Right lung (tissue), 10 donors: ENCODE data around the gene TMEM143. TPM values are rescaled to one million over a fixed set of nuclear protein-coding genes. Genes with fewer than 3 reads are reported as not detected.
"Not testable (repeated sequence)": the region's sequence is repeated elsewhere in the genome, so short reads cannot be mapped to it uniquely, and the experiment has no call there.

Experiments
- DNase-seq, 2 donors: peaks; one replicate each; pipeline ENCODE4 v3.0.0-alpha.2; 2013
- long read RNA-seq, 8 donors: transcript quantifications; one replicate each; lab custom pipeline, GENCODE V29; 2026
- polyA plus RNA-seq, 5 donors: library from polyadenylated mRNA; unstranded; fragments of 120-200 nt; gene quantifications; one replicate each; pipeline versions ENCODE4 v1.2.1 to v1.2.3, GENCODE V29; 2013; ENCODE audit warnings: inconsistent platforms in 1 of 5, low replicate concordance in 1 of 5; ENCODE audit not compliant: insufficient read length in 5 of 5, insufficient read depth in 1 of 5

The TMEM143 gene
- polyA plus RNA-seq: 1 to 10 TPM; 6.6 to 9.2 (median 7.7) TPM
- long read RNA-seq, donor 1: 0 reads
- long read RNA-seq, donor 2, partial matches to known transcripts: 21 of 22 reads
- long read RNA-seq, donor 2, other reads (novel, unspliced or antisense): 0 of 22 reads
- long read RNA-seq, donor 3: 0 reads
- long read RNA-seq, donor 4: 0 reads
- long read RNA-seq, donor 5, partial matches to known transcripts: 0 of 1 reads
- long read RNA-seq, donor 5, other reads (novel, unspliced or antisense): 0 of 1 reads
- long read RNA-seq, donor 6, partial matches to known transcripts: 0 of 2 reads
- long read RNA-seq, donor 6, other reads (novel, unspliced or antisense): 0 of 2 reads
- long read RNA-seq, donor 7, partial matches to known transcripts: 0 of 1 reads
- long read RNA-seq, donor 7, other reads (novel, unspliced or antisense): 0 of 1 reads
- long read RNA-seq, donor 8: 0 reads

DNA sequence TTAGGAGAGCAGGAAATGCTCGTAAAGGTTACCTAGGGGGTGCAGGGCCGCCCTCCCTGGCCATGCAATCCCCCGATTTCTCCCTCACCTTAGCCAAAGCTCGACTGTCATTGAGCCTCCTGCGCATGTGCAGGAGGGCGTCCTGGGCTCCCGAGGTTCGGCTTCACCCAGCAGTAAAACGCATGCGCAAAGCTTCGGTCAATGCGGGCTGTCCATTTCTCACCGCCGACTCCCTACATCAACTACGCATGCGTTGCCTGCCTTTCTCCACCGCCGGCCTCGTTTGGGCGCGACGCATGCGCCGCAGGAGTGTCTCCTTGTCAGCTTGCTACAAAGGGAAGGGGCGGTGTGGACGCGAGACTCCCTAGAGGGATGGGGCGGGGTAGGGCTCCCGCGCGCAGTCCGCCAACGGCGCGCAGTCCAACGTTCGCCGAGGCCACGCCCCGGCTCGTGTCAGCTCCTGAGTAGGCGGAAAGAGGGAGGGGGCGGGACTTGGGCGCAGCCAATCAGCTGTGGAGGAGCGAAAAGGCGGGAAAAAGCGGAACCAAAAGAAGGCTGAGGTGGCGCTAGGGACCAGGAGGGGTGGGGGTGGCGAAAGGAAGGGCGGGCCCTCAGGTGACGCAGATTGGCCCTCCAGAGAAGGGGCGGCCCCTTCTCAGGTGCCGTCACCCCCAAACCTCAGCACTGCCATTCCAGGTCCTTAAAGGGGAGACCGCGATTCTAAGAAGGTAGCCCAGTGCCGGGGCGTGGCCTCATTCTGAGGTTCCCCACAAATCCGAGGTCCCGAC, at the start of gene TMEM143, which contains the start of gene SYNGR4:
TSS of gene TMEM143 (minus strand) at position 131 of the 788 bp plus-strand sequence. CDS start at position 111, 20 bp downstream.
TSS of gene SYNGR4 (plus strand) at position 558 of the 788 bp plus-strand sequence. CDS start 1,476 bp downstream, outside the sequence.
- peak; percentile 100 for DNase-seq

DNA sequence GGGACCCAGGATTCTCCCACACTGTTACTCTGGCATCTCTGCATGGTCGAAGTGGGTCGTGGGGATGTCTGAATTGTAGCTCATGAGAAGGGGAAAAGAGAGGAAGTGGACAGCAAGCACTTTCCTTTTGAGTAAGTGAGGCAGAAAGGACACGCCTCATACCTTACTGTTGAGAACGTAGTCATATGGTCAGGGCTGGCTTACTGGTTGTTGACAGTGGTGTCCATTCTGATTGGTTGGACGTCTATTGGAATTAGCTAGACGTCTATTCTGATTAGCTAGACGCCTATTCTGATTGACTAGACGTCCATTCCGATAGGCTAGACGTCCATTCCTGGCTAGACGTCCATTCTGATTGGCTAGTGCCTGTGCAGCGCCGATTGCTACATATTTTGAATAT, 42.1 kb upstream of the TMEM143 start:
- no peak for DNase-seq

DNA sequence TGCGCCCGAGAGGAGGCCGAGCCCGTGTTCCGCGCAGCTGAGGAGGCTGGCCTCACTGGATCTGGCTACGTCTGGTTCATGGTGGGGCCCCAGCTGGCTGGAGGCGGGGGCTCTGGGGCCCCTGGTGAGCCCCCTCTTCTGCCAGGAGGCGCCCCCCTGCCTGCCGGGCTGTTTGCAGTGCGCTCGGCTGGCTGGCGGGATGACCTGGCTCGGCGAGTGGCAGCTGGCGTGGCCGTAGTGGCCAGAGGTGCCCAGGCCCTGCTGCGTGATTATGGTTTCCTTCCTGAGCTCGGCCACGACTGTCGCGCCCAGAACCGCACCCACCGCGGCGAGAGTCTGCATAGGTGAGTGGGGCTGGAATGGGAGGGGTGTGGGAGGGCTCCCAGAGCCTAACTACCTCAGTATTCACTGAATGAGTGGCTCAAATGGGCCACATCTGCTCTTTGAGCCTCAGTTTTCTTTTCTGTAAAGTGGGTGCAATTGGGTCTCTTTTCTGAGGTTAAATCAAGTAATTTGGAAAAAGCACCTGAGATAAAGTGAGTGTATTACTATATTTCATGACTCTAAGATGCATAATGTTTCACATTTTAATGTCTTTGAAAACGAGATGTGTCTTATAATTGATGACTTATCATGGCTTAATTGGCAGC, 41.4 kb upstream of the TMEM143 start:
- no peak for DNase-seq

DNA sequence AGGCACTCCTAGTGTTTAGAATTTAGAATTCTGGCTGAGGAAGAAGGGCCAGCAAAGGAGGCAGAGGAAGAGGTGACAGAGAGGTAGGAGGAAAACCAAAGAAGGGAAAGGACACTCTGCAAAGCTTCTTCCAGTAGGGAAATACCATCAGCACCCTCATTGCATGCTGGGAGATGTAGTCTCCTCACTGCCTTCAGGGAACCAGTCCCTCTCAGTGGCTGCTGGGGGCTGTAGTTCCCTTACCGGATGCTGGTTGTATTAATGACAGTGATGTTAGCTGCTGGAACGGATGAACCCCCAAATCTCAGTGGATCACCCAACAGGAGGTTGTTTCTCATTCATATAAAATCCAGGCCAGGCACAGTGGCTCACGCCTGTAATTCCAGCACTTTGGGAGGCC, 39.9 kb upstream of the TMEM143 start:
- DNase-seq: no peak

DNA sequence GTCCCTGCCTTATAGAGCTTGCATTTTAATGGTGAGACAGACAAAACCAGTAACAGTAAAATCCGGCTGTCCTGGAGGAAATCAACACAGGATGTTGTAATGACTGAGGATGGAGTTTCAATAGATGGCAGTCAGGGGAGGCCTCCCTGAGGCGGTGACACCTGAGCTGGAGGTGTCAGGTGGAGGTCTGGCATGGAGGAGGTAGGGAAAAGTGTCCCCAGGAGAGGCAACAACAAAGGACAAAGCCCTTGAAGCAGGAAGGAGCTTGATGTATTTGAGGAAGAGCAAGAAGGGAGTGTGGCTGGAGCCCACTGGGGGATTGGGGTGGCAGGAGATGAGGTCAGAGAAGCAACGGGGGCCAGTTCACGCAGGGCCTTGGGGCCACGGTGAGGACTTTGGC, 37.5 kb upstream of the TMEM143 start:
- no peak for DNase-seq

DNA sequence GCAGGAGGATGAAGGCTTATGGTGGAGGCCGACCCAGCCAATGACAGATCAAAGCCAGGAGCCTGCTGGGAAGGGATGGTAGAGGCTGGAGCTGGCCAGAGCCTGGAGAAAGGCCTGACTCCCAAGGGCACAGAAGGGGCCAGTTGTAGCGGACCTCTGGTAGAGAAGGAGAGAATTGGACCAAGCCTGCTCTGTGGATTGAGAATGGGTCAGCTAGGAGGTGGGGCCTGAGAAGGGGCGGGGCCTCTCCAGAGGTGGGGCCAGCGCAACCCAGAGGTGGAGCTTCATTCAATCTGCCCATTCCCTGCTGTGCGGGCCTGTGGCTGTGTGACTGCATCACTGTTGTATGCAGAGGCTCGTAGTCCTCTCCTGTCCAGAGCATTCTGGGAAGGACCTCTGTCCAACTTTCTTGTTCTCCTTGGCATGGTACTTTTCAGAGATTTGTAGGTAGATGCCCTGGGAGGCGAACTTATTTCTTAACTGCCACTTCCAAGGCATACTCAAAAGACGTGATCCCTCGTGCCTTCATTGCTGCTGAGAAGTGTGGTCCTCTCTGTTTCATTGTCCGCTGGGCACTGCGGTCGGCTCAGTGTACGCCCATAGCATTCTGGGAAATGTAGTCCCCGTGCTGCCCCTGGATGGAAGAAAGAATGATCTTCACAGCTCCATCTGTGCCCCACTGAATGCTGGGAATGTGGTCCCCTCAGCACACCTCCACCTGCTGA, 36.4 kb upstream of the TMEM143 start:
- DNase-seq: no peak

DNA sequence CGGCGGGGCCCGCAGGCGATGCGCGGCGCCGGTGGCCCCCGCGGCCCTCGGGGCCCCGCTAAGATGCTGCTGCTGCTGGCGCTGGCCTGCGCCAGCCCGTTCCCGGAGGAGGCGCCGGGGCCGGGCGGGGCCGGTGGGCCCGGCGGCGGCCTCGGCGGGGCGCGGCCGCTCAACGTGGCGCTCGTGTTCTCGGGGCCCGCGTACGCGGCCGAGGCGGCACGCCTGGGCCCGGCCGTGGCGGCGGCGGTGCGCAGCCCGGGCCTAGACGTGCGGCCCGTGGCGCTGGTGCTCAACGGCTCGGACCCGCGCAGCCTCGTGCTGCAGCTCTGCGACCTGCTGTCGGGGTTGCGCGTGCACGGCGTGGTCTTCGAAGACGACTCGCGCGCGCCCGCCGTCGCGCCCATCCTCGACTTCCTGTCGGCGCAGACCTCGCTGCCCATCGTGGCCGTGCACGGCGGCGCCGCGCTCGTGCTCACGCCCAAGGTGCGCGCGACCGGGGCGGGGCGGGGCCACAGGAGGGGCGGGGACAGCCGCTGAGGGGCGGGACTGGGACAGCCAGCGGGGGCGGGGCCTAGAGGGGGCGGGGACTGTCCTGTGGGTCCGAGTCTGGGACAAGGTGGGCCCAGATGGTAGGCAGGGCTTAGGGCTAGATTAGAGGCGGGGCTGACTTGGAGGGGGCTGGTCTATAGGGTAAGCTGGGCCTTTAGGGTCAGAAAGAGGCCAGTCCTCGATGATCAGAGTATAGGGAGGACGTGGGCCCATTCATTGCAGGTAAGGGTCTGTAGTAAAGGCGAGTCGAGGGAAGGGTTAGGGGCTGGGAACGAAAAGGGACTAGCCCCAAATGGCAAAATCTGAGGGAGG, 34.9 kb upstream of the TMEM143 start:
- no peak for DNase-seq

DNA sequence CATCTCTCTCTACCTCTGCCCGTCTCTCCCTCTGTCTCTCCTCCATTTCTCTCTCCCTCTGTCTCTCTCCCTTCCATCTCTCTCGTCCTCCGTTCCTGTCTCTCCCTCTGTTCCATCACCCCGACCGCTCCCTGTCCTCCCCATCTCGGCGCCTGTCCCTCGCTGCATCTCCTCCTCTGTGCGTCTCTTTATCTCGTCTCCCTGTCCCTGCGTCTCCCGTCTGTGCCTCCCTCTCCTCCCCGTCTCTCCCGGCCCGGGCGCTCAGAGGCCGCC, 34.3 kb upstream of the TMEM143 start:
- DNase-seq: no peak

DNA sequence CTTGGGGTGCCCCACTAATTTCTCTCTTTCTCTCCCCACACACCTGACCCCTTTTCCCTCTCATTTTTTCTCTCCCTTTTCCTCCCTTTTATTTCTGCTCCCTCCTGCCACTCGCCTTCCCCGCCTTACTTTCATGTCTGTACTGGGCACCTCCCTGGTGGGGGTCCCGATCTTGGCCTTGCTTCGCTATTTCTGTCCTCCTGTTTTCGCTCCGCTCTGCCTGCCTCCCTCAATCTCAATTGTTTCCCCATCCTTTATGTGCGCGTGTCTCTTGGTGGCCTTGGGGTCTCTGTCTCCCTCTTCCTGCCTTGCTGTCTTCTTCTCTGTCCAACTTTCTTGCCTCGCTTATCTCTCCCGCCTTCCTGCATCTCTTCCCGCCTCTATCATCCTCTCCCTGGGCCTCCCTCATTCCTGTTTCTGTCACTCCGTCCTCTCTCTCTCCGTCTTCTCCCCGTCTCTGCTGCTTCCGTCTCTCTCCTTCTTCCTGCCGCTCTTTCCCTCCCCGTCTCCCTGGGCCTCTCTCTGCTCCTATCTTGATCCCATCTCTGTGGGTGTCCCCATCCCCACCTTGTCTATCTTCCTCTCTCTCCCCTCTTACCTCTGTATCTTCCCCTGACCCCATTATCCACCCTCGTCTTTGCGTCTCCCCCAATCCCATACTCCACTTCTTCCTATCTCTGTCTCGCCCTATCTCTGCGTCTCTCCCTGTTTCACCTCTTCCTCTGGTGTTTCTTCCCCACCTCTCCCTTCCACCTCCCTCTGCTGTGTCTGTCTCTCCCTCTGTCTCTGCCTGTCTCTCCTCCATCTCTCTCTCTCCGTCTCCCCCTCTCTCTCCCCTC, 33.7 kb upstream of the TMEM143 start:
- no peak for DNase-seq

DNA sequence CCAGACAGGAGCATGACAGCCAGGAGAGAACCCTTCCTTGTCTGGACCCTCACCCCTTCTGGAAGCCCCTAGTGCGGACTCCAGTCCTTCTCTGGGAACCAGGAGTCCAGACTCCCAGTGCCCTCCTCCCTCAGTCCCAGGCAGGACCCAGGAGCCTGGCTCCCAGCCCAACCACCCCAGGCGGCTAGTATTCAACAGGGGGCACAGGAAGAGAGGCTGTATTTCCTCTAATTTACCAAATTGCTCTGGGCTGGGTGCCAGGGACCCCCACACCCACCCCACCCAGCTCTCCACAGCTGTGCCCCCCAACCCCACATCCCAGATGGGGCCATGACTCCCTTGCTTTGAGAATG, 33.1 kb upstream of the TMEM143 start:
- no peak for DNase-seq

DNA sequence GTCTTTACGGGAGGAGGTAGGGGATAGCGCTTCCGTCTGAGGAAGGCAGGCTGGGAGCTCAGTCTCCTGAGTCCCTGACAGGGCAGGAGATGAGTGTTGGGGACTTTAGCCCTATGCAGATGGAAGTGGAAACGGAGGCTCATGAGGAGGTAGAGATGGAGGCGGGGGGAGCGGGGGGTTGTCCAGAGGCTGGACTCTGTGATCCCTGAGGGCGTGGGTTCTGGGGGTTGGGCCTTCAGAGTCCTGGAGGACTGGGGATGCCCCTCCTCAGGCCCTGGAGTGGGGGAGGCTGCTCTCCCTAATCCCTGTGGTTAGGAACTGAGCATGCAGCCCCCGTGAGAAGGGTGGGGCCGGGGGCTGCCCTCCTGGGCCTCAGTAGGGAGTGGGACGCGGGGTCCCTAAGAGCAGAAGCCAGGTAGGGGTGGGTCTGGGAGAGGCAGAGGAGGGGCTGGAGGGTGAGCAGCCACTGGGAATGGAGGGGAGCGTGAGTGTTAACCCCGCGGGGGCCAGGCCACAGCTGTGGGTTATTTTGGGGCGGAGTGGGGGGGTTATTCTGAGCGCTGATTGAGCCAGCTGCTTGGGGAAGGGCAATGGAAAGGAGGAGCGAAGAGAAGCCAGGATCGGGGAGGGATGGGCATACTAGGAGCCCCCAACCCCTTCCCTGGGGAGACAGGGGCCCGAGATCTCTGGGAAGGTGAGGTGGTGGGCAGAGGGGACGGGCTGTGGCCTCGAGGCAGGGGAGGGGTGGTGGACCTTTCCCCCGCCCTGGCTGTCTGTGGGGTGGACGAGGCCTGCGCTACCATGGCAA, 32.5 kb upstream of the TMEM143 start:
- no peak for DNase-seq

DNA sequence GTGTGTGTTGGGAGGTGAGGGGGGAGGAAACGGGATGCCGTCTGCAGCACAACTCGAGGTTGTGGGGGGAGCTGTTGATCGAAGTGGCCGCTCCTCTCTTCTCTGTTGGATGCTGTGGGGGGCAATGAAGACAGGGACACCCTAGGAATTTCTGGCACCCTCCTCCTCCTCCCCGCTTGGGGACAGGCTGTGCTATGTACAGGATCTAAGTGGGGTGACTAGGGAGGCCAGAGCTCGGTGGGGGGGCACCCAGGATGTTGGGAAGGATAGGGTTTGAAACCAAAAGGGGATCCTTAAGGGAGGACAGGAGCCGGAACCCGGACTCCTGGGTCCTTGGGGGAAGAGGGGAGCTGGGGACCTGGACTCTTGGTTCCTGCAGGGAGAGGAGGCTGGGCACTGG, 31.8 kb upstream of the TMEM143 start:
- no peak for DNase-seq

DNA sequence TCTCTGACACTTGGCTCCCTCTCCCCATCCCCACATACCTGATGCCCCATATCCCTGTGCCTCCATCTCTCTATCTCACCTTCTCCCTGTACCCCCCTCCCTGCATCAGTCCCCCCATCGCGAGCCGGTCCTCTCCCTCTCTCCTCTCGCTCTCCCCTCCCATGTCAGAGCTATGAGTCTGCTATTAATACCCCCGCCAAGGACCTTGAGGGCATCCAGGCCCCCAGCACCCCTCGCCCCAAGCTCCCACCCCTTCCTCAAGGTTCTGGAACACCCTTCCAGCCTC, 31.4 kb upstream of the TMEM143 start:
- DNase-seq: no peak

DNA sequence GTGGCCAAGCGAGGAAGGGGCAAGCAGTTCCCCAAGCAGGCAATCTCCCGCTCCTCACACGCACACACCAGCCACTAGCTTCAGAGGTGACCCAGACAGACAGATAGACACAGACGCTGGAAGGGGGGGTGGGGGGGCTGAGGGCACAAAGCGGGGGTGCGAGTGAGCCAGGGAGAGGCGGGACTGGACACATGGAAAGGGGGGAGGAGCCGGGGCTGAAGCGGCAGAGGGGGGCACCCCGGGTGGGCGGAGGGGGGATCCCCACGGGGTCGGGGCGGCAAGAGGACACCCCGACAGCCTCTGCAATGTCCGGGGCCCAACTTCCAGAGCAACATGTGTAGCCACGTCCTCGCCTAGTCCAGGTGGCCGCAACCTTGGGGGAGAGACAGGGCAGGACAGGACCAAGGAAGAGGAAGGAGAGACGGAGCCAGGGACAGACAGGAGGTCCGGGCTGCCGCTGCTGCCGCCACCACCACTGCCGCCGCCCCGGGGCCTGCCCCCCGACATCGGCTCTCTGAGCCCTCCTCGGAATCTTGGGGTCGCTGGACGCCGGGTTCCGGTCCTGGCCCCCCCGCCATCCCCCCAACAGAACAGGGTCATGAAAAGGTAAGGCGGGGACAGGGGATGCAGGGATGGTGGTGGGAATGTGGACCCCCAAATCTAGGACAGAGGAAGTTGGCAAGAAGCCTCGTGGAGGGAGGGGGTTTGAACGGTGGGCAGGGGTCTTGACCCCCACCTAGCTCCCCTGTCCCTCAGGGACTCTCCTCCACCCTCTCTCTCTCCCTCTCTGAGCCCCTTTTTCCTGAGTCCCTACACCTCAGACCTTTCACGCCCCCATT, 30.8 kb upstream of the TMEM143 start:
- no peak for DNase-seq

DNA sequence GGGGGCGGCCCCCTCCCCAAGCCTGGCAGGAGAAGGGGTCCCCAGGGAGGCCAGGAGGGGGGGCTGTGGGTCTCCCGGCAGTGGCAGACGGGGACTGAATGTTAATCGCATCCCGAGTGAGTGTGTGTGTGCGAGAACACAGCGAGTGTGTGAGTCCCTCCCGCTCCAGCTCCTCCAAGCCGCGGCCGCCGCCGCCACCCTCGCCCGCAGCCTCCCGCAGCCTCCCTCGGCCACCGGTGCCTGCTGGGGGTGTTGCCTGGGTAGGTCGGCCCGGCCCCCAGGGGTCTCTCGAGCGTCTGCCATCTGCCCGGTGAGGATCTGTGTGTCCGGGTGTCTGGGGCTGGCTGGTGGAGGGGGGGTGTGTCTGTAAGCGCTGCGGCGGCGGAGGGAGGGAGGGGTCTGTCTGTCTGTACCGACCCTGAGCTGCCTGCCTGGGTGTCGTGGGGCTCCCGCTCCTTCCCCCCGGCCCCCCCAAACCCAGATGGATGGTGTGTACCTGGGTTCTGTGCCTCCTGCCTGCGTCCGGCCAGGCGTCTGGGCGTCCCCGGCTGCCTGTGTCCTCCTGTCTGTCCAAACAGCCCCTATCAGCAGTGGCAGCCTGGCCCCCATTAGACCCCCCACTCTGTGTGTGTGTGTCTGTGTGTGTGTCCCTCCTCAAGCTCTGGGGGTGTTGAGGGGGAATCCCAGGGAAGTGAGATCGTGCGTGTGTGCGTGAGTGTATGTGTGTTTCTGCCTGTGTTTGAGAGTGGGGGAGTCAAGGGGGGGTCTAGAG, 30.0 kb upstream of the TMEM143 start, which contains the start of gene GRIN2D:
TSS of gene GRIN2D (plus strand) at position 110 of the 772 bp plus-strand sequence. CDS start 4,725 bp downstream, outside the sequence.
- no peak for DNase-seq

DNA sequence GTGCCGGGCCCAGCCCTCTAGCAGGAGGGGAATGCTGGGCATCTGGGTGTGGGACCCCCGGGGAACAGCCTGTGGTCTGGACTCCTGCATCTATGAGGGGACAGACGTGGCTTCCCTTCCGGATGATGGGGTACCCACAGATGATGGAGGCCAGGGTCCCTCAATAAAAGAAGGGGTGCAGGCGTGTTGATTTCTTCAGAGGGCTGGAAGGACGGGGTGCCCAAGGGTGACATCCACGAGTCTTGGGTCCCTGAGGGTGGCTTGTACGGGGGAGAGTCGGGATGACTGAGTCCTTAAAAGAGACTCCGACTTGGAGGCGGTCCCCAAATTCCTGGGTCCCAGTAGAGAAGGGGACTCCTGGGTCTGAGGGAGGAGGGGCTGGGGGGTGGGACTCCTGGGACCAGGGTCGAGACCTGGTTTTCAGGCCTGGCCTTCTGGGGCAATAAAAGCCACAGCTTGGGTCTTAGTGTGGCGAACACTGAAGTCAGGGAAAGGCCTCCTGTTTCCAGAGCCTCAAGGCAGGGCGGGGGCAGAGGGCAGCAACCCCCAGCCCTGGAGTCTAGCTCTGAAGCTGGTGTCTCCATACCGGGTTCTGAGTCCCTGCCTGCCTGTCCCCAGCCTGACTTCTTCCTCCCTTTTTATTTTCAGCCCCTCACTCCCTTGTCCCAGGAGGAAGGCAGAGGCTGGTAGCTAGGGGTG, 29.3 kb upstream of the TMEM143 start:
- no peak for DNase-seq

DNA sequence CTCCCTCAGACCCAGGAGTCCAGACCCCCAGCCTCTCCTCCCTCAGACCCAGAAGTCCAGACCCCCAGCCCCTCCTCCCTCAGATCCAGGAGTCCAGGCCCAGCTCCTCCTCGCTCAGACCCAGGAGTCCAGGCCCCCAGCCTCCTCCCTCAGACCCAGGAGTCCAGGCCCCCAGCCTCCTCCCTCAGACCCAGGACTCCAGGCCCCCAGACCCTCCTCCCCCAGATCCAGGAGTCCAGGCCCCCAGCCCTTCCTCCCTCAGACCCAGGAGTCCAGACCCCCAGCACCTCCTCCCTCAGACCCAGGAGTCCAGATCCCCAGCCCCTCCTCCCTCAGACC, 28.2 kb upstream of the TMEM143 start:
- DNase-seq: not testable (repeated sequence)
